Activated effector memory CD4-positive, alpha-beta T cell treated with Interleukin-2 at 50 U/mL for 16 hours (primary cell): ENCODE data around the gene C19orf81.

Experiments
- DNase-seq: peaks from one replicate; pipeline ENCODE4 v3.0.0-alpha.2; 2020

C19orf81 gene

GRCh38 chr19:50629801-50630200 lies 19.4 kb upstream of the C19orf81 start:
- no peak for DNase-seq

DNA sequence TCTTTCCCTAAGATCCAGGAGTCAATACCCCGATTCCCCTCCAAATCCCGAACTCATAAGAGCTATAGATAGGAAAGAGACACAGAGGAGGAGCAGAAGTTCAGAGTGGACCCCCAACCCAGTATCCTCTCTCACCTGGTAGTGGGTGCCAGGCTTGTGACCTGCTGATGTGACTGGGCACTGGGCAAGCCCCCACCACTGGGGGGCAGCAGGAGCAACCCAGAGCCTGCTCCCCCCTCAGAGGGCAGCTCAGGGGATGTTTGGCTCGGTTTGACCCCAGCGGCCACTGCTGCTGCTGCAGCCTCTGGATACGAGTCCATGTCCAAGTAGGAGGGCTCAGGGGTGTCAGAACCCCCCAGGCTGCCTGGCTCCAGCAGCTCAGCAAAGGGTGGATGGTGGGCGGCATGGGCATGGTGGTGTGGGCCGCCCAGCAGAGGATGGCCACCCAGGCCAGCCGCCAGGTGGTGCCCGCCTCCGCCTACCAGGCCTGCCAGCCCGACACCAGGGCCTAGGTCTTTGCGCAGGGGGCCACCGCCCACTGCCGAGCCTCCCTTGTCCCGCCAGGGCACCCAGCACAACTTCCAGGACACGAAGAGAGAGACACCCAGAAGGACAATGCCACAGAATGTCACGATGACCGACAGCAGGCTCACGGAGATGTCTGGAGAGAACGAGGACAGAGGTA lies 17.0 kb upstream of the C19orf81 start:
- no peak for DNase-seq

- no peak for DNase-seq
Measured at GRCh38 chr19:50633359-50633758, 15.9 kb upstream of the C19orf81 start.

DNA sequence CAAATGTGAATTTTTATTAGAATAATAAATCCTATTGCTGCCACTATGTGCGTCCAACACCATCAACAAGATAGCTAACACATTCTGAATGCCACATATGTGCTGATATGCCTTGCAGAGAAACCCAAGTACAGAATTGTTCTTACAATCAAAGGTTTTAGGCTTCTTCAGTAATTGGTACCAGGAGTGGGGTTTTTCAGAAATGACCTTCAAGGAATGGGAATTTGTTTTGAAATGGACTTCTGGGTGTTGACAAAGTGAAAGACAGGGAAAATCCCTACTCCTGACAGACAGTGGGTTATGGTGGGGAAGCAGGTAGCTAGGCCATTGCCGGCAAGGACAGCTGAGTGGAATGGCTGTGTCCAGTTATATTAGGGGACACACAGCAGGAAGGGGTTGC lies 15.3 kb upstream of the C19orf81 start:
- no peak for DNase-seq

DNA sequence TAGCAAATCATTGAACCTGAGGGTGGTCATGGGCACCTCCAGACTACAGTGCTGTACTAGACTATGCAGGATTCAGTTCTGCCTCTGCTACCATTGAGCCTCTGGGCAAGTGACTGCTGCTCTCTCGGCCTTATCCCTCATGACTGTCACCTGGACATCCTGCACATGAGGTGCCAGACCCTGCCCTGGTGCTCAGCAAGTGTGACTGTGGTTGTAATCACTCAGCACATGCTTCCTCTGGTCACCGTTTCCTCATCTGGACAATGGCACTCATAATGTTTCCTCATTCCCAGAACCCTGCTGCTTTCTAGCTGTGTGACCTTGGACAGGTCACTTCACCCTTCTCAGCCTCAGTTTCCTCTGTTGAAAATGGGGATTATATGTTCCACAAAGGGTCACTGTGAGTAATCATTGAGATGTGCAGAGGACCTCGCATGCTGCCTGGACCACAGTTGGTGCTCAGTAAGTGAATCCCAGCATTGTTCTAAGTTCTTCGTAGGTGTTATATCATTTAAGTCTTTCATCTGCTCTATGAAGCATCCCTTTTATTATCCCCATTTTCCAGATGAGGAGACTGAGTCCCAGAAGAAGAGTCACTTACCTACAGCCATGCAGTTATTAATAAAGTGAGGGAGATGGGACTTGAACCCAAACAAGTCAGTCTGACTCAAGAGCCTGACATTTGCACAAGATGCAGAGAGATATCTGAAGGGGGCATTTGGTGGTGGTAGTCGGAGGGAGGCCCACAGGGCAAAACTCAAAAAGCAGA lies 12.7 kb upstream of the C19orf81 start:
- no peak for DNase-seq

DNA sequence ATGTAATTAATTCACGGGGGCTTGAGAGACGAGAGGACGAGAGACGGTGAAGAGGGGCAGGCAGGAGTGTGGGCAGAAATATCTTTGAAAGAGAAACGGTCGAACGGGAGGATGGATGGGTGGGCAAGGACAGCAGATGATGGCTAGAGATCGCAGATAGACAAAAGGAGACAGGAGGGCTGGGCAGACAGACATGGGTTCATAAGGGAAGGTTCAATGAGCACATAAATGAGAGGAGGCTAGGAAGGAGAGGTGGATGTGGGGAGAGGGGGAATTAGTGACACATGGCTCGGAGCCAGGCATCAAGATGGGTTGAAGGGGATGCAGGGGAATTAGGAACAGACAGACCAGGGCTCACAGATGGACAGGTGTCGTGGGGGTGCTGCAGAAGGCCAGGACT lies 10.6 kb upstream of the C19orf81 start:
- no peak for DNase-seq

GRCh38 chr19:50639121-50640112 lies 9.8 kb upstream of the C19orf81 start, which contains the start of gene SYT3:
TSS of gene SYT3 (minus strand) at chr19:50639881. CDS start at chr19:50637411, 2,470 bp downstream.
- DNase-seq = no peak

DNA sequence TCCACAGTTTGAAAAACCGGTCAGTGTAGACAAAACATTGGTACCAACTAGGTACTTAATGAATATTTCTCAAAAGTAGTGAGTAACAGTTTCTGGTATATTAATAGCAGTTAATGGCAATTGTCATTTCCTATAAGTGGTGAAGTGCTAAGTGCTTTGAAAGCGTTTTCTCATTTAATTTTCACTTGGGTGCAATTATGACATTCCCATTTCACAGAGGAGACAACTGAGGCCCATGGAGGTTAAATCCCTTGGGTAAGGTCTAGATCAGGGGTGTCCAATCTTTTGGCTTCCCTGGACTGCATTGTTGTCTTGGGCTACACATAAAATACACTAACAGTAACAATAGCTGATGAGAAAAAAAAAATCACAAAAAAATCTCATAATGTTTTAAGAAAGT lies 8.9 kb upstream of the C19orf81 start:
- DNase-seq = no peak

DNA sequence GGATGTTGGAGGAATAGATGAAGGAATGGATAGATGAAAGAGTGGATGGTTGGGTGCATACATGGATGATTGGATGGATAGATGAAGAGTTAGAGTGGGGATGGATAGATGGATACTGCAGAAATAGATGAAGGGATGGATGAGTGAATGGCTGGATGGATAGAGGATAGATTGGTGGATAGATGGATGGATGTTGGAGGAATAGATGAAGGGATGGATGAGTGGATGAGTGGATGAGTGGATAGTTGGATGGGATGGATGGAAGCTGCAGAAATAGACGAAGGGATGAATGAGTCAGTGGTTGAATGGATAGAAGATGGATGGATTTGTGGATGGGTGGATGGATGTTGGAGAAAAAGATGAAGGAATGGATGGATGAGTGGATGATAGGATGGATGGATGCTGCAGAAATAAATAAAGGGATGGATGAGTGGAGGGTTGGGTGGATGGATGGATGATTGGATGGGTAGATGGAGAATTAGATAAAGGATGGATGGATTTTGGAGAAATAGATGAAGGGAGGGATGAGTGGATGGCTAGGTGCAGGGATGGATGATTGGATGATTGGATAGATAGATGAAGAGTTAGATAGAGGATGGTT lies 4.8 kb upstream of the C19orf81 start:
- DNase-seq = no peak

- DNase-seq = no peak
Measured at GRCh38 chr19:50645107-50645506, 4.1 kb upstream of the C19orf81 start.

DNA sequence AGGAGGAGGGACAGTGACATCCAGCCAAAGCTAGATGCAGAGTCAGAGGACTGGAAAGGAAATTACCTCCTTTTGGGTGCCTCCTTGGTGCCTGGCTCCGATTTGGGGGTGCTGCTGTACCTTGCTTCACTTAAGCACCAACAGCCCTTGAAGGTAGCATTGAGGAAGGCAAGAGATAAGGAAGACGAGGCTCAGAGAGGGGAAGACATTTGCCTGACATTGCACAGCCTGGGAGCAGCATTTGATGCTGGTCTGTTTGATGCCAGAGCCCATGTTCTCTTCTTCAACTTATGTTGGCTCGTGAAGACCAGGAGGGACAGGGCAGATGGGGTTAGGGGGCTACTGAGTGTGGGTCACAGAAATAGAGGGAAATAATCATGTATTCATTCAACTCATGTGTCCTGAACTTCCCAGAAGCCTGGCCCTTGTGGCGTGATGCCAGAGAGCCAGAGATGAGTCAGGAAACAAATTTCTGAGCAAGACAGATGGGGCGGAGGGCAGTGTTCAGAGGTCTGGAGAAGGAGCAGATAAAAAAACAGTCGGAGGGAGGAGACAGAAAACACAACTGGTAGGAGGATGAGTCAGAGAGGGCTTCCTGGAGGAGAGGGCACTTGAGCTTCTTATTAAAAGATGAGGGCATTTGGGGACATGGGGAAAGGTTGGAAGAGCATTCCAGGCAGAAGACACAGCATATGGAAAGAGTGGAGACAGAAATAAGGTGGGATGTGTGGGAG lies 3.0 kb upstream of the C19orf81 start:
- DNase-seq = no peak

DNA sequence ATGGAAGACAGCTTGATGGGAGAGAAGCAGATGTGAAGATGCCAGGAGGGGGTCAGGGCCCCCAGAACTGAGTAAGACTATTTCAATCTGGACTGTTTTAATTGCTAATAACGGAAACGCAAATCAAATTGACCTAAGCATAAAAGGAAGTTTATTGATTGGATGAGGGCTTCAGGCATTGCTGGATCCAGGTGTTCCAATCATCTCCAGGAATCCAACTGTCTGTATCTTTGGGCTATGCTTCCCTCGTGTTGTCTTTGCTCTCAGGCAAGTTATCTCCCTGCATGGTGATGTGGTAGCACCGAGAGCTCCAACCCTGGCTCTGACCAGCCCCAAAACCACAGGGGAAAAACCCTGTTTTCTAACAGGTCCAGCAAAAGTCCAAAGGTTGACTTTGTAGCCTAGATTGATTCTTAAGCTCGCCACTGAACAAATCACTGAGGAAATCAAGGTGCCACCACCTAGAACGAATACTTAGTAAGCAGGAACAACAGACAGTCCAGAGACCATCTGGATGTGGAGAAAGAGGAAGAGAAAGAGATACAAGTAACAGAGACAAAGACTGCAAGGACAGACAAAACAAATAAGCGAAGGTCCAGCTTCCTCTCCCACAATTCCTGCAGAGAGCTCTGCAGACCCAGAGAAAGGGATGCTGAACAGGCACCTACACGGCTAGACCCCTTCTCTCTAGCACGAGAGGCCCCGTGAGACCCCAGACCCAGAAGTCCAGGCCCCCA lies 1.2 kb upstream of the C19orf81 start:
- no peak for DNase-seq

GRCh38 chr19:50648659-50649058 lies 586 bp upstream of the C19orf81 start:
- no peak for DNase-seq

DNA sequence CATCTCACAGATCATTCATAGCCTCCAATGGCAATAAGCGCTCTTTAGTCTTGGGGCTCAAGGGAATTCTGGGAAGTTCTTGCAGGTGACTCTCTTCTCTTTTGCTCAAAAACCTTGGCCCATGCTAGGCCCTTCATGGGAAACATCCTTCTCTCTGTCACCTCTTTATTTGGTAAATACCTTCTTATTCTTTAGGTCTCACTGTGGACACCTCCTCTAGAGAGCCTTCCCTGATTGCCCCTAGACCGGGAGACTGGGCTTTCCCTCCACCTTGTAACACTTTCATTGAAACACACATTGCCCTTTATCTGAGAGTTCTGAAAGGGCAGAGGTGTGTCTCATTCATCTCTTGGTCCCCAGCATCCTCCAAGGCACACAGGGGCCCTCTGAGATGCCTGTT lies 1.9 kb downstream of the C19orf81 start:
- no peak for DNase-seq

- no peak for DNase-seq
Measured at GRCh38 chr19:50652722-50653121, 3.5 kb downstream of the C19orf81 start.

DNA sequence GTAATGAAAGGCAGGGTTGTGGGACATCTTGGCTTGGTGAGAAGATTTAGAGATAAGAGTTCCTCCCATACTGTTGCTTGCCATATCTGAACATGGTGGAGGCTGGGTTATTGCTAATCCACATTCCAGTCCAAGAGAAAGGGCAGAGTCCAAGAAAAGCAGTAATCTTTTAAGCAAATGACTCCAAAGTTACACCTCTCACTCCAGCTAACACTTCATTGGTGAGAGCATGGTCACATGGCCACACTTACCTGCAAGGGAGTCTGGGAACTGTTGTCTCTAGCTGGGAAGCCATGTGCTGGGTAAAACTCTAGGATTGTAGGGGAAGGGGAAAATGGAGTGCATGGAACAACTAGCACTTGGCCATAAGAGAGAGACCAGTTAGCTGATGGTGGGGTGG lies 5.6 kb downstream of the C19orf81 start:
- no peak for DNase-seq

DNA sequence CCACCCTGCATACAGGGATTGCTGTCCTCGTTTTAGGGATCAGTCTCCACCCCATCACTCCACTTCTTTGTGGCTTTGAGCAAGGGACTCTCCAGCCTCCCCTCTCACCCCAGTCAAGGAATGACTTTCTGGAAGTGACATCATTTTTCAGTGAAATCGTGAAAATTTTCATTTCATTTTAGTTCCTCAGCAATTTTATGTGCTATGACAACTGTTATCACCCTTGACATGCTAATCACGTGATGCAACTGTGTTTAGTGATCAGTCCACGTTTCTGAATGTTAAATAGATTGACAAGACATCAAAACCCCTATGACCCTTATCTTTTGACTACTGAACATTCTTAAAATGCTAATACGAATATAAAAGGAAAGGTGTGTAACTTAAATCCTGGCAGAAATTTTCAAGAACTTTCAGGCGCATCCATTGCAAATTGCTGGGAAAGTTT lies 8.0 kb downstream of the C19orf81 start:
- no peak for DNase-seq

GRCh38 chr19:50657712-50658440 lies 8.6 kb downstream of the C19orf81 start:
- peak; percentile 26 for DNase-seq

GRCh38 chr19:50658441-50659317 lies 9.4 kb downstream of the C19orf81 start:
- no peak for DNase-seq
